HG03196 (cell line): ENCODE data around the gene CASQ2.

Source experiments
- ATAC-seq: cut with Tn5 transposase; IDR thresholded peaks from one replicate; pipeline ENCODE4 v1.9.1; 2021; ENCODE audit not compliant: unreplicated experiment

The CASQ2 gene

GRCh38 chr1:115702959-115703358 is 65.6 kb downstream of the CASQ2 start:
- no peak for ATAC-seq

GRCh38 chr1:115701090-115701489 is 67.4 kb downstream of the CASQ2 start:
- ATAC-seq: no peak

- ATAC-seq: no peak
Observed at GRCh38 chr1:115697619-115698018, 70.9 kb downstream of the CASQ2 start.

- no peak for ATAC-seq
Observed at GRCh38 chr1:115694805-115695204, 73.7 kb downstream of the CASQ2 start.

GRCh38 chr1:115692224-115692623 is 76.3 kb downstream of the CASQ2 start:
- no peak for ATAC-seq

- no peak for ATAC-seq
Observed at GRCh38 chr1:115690972-115691371, 77.5 kb downstream of the CASQ2 start.

GRCh38 chr1:115687744-115688143 is 80.8 kb downstream of the CASQ2 start:
- ATAC-seq: no peak

- ATAC-seq: no peak
Observed at GRCh38 chr1:115685029-115685705, 83.3 kb downstream of the CASQ2 start.

GRCh38 chr1:115682792-115683191 is 85.7 kb downstream of the CASQ2 start:
- ATAC-seq: no peak

GRCh38 chr1:115680730-115681111 is 87.8 kb downstream of the CASQ2 start:
- no peak for ATAC-seq

- ATAC-seq: no peak
Observed at GRCh38 chr1:115679141-115679611, 89.3 kb downstream of the CASQ2 start.

GRCh38 chr1:115678141-115678540 is 90.4 kb downstream of the CASQ2 start:
- no peak for ATAC-seq

GRCh38 chr1:115677565-115677964 is 90.9 kb downstream of the CASQ2 start:
- no peak for ATAC-seq

- no peak for ATAC-seq
Observed at GRCh38 chr1:115677182-115677555, 91.3 kb downstream of the CASQ2 start.

- no peak for ATAC-seq
Observed at GRCh38 chr1:115676498-115677181, 91.9 kb downstream of the CASQ2 start.

- ATAC-seq: no peak
Observed at GRCh38 chr1:115672224-115673009, 96.1 kb downstream of the CASQ2 start.

- ATAC-seq: no peak
Observed at GRCh38 chr1:115671176-115671934, 97.2 kb downstream of the CASQ2 start.

GRCh38 chr1:115670476-115671175 is 97.9 kb downstream of the CASQ2 start:
- no peak for ATAC-seq

- ATAC-seq: no peak
Observed at GRCh38 chr1:115669886-115670285, 98.6 kb downstream of the CASQ2 start.

GRCh38 chr1:115669002-115669673 is 99.4 kb downstream of the CASQ2 start:
- no peak for ATAC-seq
